ENCODE data around the gene MYT1.

DNA sequence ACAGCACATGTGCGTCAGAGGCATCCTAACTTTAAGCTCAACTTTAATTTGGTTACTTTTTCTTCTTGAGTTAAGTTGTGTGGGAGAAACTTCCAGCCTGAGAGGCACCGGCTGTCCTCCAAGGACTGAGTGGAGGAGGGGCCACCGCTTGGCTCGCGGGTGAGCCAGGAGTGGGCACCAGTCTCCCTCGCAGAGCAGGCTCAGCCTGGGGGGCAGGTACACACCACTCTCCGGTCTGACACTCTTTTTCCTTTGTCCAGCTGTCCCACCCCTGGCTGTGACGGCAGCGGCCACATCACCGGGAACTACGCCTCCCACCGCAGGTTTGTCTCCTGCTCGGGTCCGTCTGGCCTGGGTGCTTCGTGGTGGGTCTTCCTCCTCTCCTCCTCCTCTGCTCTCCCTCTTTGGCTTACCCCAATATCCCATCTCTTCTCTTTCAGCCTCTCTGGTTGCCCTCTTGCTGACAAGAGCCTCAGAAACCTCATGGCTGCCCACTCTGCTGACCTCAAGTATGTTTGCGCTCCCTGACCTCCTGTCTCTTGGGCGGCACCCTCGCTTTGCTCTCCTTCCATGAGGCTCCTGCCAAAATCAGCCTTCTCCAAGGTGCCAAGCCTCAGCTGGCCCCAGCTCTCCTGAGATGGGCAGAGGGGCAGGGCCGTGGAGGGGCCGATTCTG, 58.7 kb downstream of the MYT1 start:
- no peak for TF ChIP-seq EZH2 (IDR thresholded peaks at IDR 0.05; ENCODE audit: low read depth)
- TF ChIP-seq, protein P1, sequence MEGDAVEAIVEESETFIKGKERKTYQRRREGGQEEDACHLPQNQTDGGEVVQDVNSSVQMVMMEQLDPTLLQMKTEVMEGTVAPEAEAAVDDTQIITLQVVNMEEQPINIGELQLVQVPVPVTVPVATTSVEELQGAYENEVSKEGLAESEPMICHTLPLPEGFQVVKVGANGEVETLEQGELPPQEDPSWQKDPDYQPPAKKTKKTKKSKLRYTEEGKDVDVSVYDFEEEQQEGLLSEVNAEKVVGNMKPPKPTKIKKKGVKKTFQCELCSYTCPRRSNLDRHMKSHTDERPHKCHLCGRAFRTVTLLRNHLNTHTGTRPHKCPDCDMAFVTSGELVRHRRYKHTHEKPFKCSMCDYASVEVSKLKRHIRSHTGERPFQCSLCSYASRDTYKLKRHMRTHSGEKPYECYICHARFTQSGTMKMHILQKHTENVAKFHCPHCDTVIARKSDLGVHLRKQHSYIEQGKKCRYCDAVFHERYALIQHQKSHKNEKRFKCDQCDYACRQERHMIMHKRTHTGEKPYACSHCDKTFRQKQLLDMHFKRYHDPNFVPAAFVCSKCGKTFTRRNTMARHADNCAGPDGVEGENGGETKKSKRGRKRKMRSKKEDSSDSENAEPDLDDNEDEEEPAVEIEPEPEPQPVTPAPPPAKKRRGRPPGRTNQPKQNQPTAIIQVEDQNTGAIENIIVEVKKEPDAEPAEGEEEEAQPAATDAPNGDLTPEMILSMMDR (conservative IDR thresholded peaks at IDR 0.05): no peak

Data from PC-9 (cell line).